ENCODE results near the gene C20orf204.

- TF ChIP-seq POLR2AphosphoS5 (IDR thresholded peaks at IDR 0.05; ENCODE audit: borderline replicate concordance, low read depth, low read length) (no peak), EZH2 (IDR thresholded peaks at IDR 0.05) (no peak), FOXP2 (optimal IDR thresholded peaks at IDR 0.05; ENCODE audit: control extremely low read depth, extremely low read length, insufficient read depth) (no peak)
Observed at GRCh38 chr20:64067733-64068307, 31.8 kb downstream of the C20orf204 start.
